HL-60 (cell line): ENCODE measurements around the gene FAM186B.

ENCODE experiments used
- DNase-seq, 2 experiments: peaks; one replicate each; pipeline ENCODE4 v3.0.0-alpha.2; 2010 to 2020; ENCODE audit warnings: low read depth in 1 of 2, low spot score in 1 of 2
- H3K27ac ChIP-seq: fragments of 250-450 bp; sonication (Bioruptor Pico); replicated peaks from 2 replicates; pipeline ENCODE4 v1.5.1; 2020; ENCODE audit warnings: mild to moderate bottlenecking, moderate library complexity
- H3K27me3 ChIP-seq: fragments of 250-450 bp; sonication (Bioruptor Pico); 2 replicates; pipeline ENCODE4 v1.5.1; 2021; ENCODE audit warnings: mild to moderate bottlenecking, moderate library complexity; ENCODE audit not compliant: insufficient read depth, poor library complexity, severe bottlenecking
- H3K4me3 ChIP-seq: replicated peaks from 2 replicates; pipeline ENCODE4 v1.5.1; 2011; ENCODE audit warnings: mild to moderate bottlenecking, control low read depth, low read length; ENCODE audit not compliant: insufficient read depth
- CTCF ChIP-seq: IDR thresholded peaks from one replicate; pipeline ENCODE4 v1.5.1; 2011; ENCODE audit warnings: low read length, control low read depth, inconsistent platforms; ENCODE audit not compliant: insufficient read depth
- GABPA ChIP-seq: IDR thresholded peaks from 2 replicates; pipeline ENCODE4 v1.6.1; 2012; ENCODE audit warnings: low read depth
- POLR2AphosphoS5 ChIP-seq: IDR thresholded peaks from 2 replicates; pipeline ENCODE4 v1.6.1; 2012; ENCODE audit warnings: low read depth
- REST ChIP-seq: IDR thresholded peaks from 2 replicates; pipeline ENCODE4 v1.6.1; 2012; ENCODE audit warnings: low read depth; ENCODE audit not compliant: insufficient replicate concordance
- SPI1 ChIP-seq: IDR thresholded peaks from 2 replicates; pipeline ENCODE4 v1.6.1; 2012; ENCODE audit warnings: low read depth, mild to moderate bottlenecking, borderline replicate concordance

The FAM186B gene

GRCh38 chr12:49567611-49568441 is 37.6 kb downstream of the FAM186B start, which contains the start of gene MCRS1:
Gene MCRS1, minus strand, starts transcription at chr12:49568142. Its CDS starts 1,411 bp downstream, at chr12:49566731.
- Histone ChIP-seq H3K4me3 (peak within 1 kb of the TSS; percentile 85), H3K27me3 (no peaks in the 10 kb centered on the region), H3K27ac (peak within 1 kb of the TSS; percentile 94)
- TF ChIP-seq CTCF, result no peak
- TF ChIP-seq REST, result peak; percentile 59
- TF ChIP-seq GABPA, result peak; percentile 98
- peak; percentile 94 for TF ChIP-seq POLR2AphosphoS5
- no peak for TF ChIP-seq SPI1
- DNase-seq, result peak; percentile 89 to 93

- peak overlapping the region; percentile 85 for H3K4me3 ChIP-seq
- no peaks in the 10 kb centered on the region for H3K27me3 ChIP-seq
- DNase-seq, result no peak
- H3K27ac ChIP-seq, result peak overlapping the region; percentile 94
- no peak for TF ChIP-seq CTCF
- no peak for TF ChIP-seq SPI1
- TF ChIP-seq POLR2AphosphoS5, result no peak
Observed at GRCh38 chr12:49567302-49567610, 38.2 kb downstream of the FAM186B start.

GRCh38 chr12:49566361-49566760 is 39.1 kb downstream of the FAM186B start:
- Histone ChIP-seq H3K27me3 (no peaks in the 10 kb centered on the region), H3K27ac (no peak overlapping the region), H3K4me3 (no peak overlapping the region)
- no peak for DNase-seq
- TF ChIP-seq REST, result no peak

- Histone ChIP-seq H3K4me3 (no peak overlapping the region), H3K27ac (no peak overlapping the region), H3K27me3 (no peaks in the 10 kb centered on the region)
- no peak for TF ChIP-seq GABPA
- no peak for DNase-seq
Observed at GRCh38 chr12:49565406-49566265, 39.8 kb downstream of the FAM186B start.
